Limb (tissue), 2 donors: ENCODE data around the gene ARL10.
A peak's percentile ranks its signal among the peaks of the same experiment; 100 is the strongest.

Source experiments
- DNase-seq, 2 donors: peaks; one replicate each; pipeline ENCODE4 v3.0.0-alpha.2; 2016; ENCODE audit errors: extremely low spot score in 2 of 2

ARL10 gene

GRCh38 chr5:176410486-176411180 lies 45.3 kb downstream of the ARL10 start:
- no peak for DNase-seq

- DNase-seq: no peak
These were observed 47.4 kb downstream of the ARL10 start for GRCh38 chr5:176412517-176413254.

DNA sequence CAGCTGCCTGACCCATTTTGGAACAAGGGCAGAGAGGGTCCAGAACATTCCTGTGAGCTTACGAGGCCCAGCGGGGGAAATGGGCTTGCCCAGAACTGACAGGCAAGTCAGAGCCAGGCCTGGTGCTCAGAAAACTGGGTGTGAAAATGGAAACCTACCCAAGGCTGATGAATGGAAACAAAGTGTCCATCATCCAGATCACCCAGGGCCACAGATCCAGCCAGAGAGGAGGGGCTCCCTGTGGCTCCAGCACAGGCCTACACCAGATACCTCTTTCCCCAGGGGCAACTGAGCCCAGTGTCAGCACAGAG lies 47.9 kb downstream of the ARL10 start:
- DNase-seq: no peak

DNA sequence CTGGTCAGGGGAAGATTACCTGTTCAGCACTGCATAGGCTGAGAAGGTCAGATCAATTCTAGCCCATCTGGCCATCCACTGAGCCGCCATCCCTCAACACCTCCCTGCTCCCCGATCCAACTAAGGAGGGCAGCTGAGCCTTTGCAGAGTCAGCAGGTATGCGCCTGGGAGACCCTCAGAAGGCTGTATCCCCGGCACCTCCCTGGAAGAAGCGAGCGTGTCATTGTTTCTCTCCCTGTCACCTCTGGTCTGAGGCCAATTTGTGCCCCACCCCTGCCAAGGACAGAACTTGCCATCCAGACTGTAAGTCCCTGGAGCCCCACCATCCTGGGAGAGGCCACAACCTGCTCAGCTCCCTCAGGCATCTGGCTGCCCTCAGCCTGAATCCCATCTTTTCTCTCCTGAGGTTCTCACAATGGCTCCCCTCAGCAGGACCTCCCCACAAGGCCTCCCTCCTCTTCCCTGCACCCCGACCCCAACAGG lies 48.5 kb downstream of the ARL10 start:
- no peak for DNase-seq

- no peak for DNase-seq
These were observed 49.4 kb downstream of the ARL10 start for GRCh38 chr5:176414704-176415103.

- no peak for DNase-seq
These were observed 50.1 kb downstream of the ARL10 start for GRCh38 chr5:176415240-176415951.

DNA sequence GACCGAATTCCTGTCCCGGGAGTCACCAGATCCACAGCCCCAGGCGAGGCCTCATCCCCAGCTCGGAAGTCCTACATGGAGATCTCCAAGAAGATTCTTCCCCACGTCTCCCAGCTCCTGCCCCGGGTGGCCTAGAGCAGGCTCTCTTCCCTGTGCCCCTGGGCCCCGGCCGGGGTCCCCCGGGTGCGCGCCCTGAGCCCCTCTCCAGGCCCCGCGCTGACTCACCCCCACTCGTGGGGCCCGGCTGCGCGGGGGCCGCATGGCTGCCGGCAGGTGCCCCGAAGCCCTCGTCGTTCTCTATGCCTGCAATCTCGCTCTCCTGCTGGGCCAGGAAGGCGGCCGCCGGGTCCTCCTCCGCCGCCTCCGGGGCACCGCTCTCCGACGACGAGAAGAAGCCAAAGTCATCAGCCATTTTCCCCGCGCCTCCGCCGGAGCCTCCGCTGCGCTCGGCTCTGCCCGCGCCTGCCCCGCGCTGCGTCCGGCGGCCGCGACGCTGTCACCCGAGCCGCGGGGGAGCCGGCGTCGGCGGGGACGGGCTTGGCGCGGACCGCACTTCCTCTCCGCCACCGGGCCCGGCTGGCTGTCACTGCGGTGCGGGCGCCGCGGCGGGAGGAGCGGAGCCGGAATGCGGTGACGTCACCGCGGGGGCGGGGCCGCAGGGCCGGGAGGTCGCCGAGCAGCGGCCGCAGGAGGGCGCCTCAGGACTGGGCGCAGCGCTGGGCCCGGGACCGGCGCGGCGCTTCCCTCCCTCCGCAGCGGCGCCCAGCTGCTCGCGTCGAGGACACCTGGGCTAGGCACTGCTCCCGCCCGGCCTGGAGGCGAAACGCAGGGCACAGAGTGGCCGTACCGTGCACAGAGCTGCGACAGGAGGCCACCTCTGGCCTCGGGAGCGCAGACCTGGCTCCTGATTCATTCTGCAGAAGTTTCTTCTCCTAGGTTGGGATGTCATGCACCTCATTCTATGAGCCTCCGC lies 51.0 kb downstream of the ARL10 start, which contains the start of gene CLTB:
CLTB (minus strand) TSS at position 588 of the 973 bp plus-strand sequence; CDS start at position 412, 176 bp downstream.
- peak; percentile 88 to 96 for DNase-seq

DNA sequence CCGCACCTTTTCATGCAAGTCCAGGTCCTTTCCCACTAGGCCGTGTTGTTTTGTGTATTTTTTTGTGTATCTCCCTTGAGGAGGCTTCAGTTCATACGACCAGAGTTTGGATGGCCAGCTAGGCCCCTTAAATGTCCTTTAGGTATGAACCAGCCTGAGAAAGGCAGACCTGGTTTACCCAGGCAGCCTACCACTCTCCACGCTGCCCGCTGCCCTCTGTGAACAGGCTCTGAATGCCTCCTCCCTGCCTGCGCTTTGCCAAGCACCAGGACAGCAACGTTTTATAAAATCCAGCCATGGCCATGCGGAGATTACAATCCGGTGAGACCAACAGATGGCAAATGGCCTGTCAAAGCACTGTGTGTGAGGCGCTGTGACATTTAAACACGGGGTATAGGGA lies 51.7 kb downstream of the ARL10 start:
- no peak for DNase-seq

DNA sequence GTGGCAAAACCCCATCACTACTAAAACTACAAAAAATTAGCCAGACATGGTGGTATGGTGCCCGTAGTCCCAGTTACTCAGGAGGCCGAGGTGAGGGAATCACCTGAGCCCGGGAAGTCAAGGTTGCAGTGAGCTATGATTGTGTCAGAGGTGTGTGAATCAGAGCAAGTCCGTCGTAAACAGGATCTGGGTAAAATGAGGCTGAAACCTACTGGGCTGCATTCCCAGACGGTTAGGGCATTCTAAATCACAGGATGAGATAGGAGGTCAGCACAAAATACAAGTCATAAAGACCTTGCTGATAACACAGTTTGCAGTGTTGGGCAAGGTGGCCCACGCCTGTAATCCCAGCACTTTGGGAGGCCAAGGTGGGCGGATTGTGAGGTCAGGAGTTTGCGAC lies 53.0 kb downstream of the ARL10 start:
- no peak for DNase-seq

DNA sequence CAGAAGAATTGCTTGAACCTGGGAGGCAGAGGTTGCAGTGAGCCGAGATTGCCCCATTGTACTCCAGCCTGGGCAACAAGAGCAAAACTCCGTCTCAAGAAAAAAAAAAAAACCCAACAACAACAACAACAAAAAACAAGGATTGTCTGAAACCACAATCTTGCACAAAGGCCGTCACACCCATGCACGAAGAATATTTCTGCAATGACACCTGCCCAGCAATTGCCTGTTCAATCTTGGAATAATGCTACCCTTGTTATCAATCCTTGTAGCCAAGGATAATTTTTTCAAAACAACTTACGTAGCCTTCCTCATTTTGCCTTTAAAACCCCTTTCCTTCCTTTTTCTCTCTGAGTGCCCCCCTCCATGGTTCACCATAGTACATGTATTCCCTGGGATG lies 54.8 kb downstream of the ARL10 start:
- no peak for DNase-seq

DNA sequence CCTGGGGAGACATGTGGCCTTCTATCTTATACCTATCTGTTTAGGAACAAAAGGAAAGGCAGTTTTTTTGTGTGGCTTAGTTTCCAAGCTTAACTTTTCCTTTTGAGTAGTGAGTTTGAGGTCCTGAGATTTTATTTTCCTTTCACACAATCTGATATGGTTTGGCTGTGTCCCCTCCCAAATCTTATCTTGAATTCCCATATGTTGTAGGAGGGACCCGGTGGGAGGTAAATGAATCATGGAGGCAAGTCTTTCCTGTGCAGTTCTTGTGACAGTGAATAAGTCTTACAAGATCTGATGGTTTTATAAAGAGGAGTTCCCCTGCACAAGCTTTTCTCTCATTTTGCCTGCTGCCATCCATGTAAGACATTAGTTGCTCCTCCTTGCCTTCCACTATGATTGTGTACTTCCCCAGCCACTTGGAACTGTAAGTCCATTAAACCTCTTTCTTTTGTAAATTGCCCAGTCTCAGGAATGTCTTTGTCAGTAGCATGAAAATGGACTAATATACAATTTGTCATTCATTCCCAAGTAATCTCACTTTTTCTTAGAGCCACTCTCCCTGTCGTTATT lies 55.8 kb downstream of the ARL10 start:
- no peak for DNase-seq

DNA sequence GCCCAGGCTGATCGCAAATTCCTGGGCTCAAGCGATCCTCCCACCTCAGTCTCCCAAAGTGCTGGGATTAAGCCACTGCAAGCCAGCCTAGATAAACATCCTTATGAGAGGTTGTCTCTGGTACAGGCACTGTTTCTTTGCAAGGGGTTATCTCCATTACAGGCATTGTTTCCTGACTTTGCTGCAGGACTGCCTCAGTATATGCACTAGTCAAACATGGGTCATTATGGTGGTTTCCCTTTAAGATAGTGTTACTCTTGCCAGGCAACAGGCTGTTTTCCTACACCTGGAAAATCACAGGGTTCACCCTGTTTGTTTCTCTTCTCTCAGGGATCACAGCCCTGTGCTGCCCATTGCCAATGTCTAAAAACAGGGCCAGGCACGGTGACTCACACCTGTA lies 58.9 kb downstream of the ARL10 start:
- no peak for DNase-seq

- DNase-seq: no peak
These were observed 59.9 kb downstream of the ARL10 start for GRCh38 chr5:176425138-176425537.

GRCh38 chr5:176425791-176426190 lies 60.5 kb downstream of the ARL10 start:
- no peak for DNase-seq

DNA sequence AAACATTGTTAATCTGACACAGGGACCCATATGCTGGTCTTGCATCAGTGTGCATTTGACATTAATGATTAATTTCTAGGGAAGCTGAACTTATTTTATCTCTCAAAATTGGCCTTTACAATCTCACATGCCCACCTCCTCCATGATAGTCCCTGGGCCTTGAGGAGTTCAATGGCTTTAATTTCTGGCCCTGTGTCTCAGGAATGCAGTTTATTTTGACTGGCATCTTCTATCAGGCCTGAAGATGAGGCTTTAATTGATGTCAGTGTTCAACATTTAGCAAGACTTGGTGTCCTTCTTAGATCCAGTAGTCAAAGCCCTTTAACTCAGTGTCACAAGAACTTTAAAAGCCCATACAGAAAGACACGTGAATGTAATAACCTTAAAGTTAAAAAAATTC lies 61.6 kb downstream of the ARL10 start:
- DNase-seq: no peak

- no peak for DNase-seq
These were observed 62.7 kb downstream of the ARL10 start for GRCh38 chr5:176427971-176428370.

DNA sequence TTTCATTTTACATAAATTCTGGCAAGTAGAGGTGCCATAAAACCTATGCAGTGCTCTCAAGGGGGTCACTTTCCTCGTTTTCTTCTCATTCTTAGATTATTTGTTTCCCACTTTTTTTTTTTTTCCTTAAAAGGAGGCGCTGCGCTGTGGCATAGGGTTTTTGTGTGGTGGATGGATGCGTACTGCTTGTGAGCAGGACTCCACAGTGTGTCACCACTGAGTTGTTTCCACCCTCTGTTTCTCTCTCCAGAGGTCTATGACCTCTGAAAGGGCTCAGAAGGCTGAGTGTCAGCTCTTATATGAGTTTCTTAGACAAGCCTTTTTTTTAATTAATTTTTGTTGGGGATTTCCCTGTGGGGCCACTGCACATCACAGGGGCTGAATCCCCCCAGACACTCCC lies 64.7 kb downstream of the ARL10 start:
- no peak for DNase-seq
